ENCODE measurements around the gene GNG13.

The GNG13 gene

DNA sequence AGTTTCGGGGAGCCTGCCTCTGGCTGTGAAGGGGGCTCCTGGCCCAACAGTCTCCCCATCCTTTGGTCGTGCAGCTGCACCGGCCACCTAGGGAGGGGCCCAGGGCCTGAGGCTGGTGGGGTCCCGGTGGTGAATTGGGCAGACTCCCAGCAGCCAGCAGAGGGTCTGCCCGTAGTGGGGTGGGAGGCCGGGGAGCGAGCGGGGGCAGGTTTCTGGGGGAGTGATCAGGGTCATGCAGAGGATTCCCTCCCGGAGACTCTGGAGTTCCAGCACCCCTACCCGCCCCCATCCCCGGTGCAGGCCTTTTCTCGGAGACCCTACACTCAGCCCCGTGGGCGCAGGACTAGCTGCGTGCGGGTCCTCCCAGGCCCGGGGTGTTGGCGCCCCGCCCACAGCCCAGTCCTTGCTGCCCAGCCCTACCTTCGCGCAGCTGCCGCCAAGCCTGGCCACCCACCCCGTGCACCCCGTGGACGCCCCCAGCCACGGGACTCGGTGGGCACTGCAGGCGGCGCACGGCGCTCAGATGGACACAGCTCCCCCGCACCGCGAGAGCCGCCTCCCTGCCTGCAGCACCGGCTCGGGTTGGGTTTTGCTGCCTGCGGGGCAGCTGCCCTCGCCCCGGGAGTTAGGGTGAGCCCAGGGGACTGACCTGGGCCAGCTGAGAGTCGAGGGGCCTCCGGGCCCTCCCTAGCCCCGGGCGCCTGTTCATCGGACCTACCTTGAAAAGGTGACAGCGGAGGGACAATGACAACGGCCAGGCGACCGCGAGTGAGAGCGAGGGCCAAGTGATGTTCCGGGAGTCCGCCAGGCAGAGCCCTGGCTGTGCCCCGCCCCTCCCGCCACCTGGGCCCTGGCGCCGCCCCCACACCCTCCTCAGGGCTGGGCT is at the start of gene GNG13:
GNG13 (minus strand) TSS at position 787 of the 886 bp plus-strand sequence. CDS start 1,657 bp downstream, outside the sequence.
- no peak within 1 kb of the TSS for H3K4me3 Mint-ChIP-seq
- no peaks in the 10 kb centered on the region for H3K9me3 Mint-ChIP-seq
- H3K36me3 Mint-ChIP-seq = no peaks in the 10 kb centered on the region
- H3K27me3 Mint-ChIP-seq = peaks cover 4% of the 10 kb centered on the region
- no peaks in the 10 kb centered on the region for H3K4me1 Mint-ChIP-seq
- H3K27ac Mint-ChIP-seq = no peak within 1 kb of the TSS

- Mint-ChIP-seq H3K27ac (no peak overlapping the region), H3K4me3 (no peak overlapping the region), H3K4me1 (no peaks in the 10 kb centered on the region), H3K9me3 (no peaks in the 10 kb centered on the region), H3K27me3 (no peaks in the 10 kb centered on the region), H3K36me3 (no peaks in the 10 kb centered on the region)
Measured at GRCh38 chr16:848510-849253, 48.1 kb upstream of the GNG13 start.

DNA sequence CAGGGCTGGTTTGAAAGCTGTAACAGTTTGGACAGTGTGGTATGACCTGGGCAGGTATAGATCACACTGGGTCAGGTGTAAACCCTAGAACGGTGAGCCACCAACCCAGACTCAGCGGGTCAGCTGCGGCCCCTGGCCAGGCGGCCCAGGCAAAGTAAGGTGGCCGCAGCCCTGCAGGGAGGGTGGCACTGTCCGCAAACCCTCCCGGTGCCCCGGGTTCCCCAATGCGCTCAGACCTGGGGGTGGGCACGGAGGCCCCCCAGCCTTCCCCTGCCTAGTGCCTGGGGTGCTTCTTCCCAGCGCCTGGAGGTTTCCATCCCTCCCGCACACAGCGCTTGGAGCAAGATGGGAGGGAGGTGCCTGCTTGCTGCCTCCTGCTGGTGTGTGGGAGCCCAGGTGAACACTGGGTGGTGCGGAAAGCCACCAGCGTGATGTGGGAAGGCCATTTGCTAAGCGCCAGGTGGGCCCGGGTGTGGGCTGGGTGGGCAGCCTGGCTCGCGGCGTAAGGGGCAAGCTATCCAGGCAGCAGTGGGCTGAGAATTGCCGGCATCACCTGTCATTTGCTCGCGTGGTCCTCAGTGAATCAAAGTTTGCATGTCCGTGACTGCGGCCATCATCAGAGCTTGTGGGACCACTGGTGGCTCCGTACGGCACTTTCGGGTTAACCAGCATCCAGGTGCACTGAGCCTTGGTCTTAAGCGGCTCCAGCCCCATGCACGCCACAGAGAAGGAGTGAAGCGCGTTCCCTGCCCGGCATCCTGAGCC is 47.3 kb upstream of the GNG13 start:
- Mint-ChIP-seq H3K36me3 (no peaks in the 10 kb centered on the region), H3K27ac (no peak overlapping the region), H3K4me3 (no peak overlapping the region), H3K4me1 (no peaks in the 10 kb centered on the region), H3K27me3 (no peaks in the 10 kb centered on the region), H3K9me3 (no peaks in the 10 kb centered on the region)

GRCh38 chr16:847151-847550 is 46.6 kb upstream of the GNG13 start:
- H3K4me1 Mint-ChIP-seq = no peaks in the 10 kb centered on the region
- H3K9me3 Mint-ChIP-seq = no peaks in the 10 kb centered on the region
- no peaks in the 10 kb centered on the region for H3K36me3 Mint-ChIP-seq
- H3K4me3 Mint-ChIP-seq = no peak overlapping the region
- H3K27me3 Mint-ChIP-seq = no peaks in the 10 kb centered on the region
- no peak overlapping the region for H3K27ac Mint-ChIP-seq

- H3K27me3 Mint-ChIP-seq = no peaks in the 10 kb centered on the region
- H3K4me3 Mint-ChIP-seq = no peak overlapping the region
- no peaks in the 10 kb centered on the region for H3K9me3 Mint-ChIP-seq
- no peaks in the 10 kb centered on the region for H3K36me3 Mint-ChIP-seq
- H3K4me1 Mint-ChIP-seq = no peaks in the 10 kb centered on the region
- H3K27ac Mint-ChIP-seq = no peak overlapping the region
Measured at GRCh38 chr16:845351-845745, 44.8 kb upstream of the GNG13 start.

GRCh38 chr16:844638-845350 is 44.3 kb upstream of the GNG13 start:
- Mint-ChIP-seq H3K4me1 (no peaks in the 10 kb centered on the region), H3K27me3 (no peaks in the 10 kb centered on the region), H3K27ac (no peak overlapping the region), H3K9me3 (no peaks in the 10 kb centered on the region), H3K36me3 (no peaks in the 10 kb centered on the region), H3K4me3 (no peak overlapping the region)

GRCh38 chr16:843771-844170 is 43.2 kb upstream of the GNG13 start:
- Mint-ChIP-seq H3K27me3 (no peaks in the 10 kb centered on the region), H3K9me3 (no peaks in the 10 kb centered on the region), H3K4me3 (no peak overlapping the region), H3K36me3 (no peaks in the 10 kb centered on the region), H3K27ac (no peak overlapping the region), H3K4me1 (no peaks in the 10 kb centered on the region)

GRCh38 chr16:842711-843560 is 42.4 kb upstream of the GNG13 start:
- no peak overlapping the region for H3K4me3 Mint-ChIP-seq
- no peak overlapping the region for H3K27ac Mint-ChIP-seq
- H3K9me3 Mint-ChIP-seq = no peaks in the 10 kb centered on the region
- peaks cover 1% of the 10 kb centered on the region for H3K27me3 Mint-ChIP-seq
- no peaks in the 10 kb centered on the region for H3K4me1 Mint-ChIP-seq
- H3K36me3 Mint-ChIP-seq = no peaks in the 10 kb centered on the region

- Mint-ChIP-seq H3K27ac (no peak overlapping the region), H3K4me3 (no peak overlapping the region), H3K4me1 (no peaks in the 10 kb centered on the region), H3K9me3 (no peaks in the 10 kb centered on the region), H3K36me3 (no peaks in the 10 kb centered on the region), H3K27me3 (peaks cover 1% of the 10 kb centered on the region)
Measured at GRCh38 chr16:842061-842476, 41.5 kb upstream of the GNG13 start.

DNA sequence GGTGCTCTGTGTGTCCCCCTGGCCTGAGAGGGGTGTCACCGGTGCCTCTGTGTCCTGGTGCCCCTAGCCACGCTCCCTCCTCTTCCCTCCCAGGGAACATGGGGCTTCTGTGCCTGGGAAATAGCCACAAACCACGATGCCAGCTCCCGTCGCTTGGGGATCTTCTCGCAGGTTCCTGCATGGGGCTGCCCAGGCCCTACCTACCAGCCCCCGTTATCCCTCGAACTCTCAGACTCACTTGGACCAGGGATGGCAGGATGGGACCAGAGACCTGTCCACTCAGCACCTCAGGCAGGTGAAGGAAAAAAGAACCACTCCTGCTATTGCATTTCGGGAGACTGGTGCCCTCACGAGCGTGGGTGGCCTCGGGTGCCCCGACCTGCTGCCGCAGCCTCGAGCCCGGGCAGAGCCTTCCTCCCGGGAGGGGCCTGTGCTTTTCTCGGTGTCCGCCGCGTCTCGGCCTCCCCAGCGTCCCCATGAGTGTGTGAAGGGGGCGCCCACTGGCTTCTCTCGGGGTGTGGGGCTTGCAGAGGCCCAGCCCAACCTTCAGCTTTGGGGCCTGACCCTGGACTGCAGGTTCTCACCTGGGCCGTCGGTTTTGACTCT is 41.0 kb upstream of the GNG13 start:
- H3K36me3 Mint-ChIP-seq = no peaks in the 10 kb centered on the region
- peaks cover 1% of the 10 kb centered on the region for H3K27me3 Mint-ChIP-seq
- H3K9me3 Mint-ChIP-seq = no peaks in the 10 kb centered on the region
- H3K4me3 Mint-ChIP-seq = no peak overlapping the region
- no peaks in the 10 kb centered on the region for H3K4me1 Mint-ChIP-seq
- no peak overlapping the region for H3K27ac Mint-ChIP-seq

- Mint-ChIP-seq H3K36me3 (no peaks in the 10 kb centered on the region), H3K9me3 (no peaks in the 10 kb centered on the region), H3K27me3 (peaks cover 1% of the 10 kb centered on the region), H3K27ac (no peak overlapping the region), H3K4me1 (no peaks in the 10 kb centered on the region), H3K4me3 (no peak overlapping the region)
Measured at GRCh38 chr16:840561-841454, 40.3 kb upstream of the GNG13 start.

DNA sequence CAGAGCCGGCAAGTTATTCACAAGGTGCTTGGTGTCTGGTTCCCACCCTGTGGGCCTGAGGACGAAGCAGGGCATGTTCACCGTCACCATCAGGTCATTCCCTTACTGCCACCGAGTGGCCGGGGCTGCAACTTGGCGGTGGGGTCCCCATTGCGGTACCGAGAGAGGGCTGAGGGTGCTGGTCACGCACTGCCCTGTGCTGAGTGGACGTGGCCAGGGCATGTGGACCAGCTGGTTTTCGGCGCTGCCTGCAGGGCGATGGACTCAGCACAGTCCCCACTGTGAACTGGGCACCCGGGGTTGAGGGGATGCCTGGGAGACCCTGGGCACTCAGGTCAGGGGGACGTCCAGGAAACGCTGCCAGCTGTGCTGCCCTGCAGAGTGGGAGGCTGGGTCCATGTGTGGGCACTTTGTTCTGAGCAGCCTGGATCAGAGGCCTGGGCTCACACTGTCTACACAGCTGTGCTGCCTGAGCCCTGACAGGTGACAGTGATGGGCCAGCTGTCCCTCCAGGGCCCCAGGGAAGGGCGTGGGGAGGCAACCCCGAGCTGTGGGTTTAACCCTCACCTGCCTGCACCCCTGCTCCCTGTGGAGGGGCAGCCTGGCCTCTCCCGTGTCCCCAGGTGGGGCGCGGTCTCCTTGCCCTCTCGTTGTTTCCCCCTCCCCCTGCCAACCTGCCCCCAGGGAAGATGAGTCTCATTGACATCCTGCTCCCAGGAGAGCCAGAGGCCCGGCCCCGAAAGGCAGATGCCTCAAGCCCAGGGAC is 39.3 kb upstream of the GNG13 start:
- H3K9me3 Mint-ChIP-seq = no peaks in the 10 kb centered on the region
- H3K4me1 Mint-ChIP-seq = no peaks in the 10 kb centered on the region
- no peak overlapping the region for H3K4me3 Mint-ChIP-seq
- H3K36me3 Mint-ChIP-seq = no peaks in the 10 kb centered on the region
- H3K27ac Mint-ChIP-seq = no peak overlapping the region
- peaks cover 1% of the 10 kb centered on the region for H3K27me3 Mint-ChIP-seq

DNA sequence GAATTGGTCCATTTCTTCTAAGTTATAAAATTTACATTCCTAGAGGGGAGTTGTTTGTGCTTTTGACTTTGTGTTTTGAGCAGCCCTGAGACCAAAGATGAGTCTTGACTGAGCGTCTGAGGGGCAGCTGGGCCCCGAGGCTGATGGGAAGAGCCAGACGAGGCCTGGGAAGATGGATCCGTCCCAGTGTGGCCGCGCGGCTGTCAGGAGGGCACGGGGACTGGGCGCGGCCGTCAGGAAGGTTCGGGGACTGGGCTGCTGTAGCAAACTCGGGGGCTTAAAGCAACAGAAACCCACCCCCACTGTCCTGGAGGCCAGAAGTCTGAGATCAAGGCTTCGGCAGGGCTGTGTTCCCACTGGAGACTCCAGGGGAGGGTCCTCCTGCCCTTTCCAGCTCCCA is 38.2 kb upstream of the GNG13 start:
- no peaks in the 10 kb centered on the region for H3K36me3 Mint-ChIP-seq
- no peak overlapping the region for H3K4me3 Mint-ChIP-seq
- H3K4me1 Mint-ChIP-seq = no peaks in the 10 kb centered on the region
- peaks cover 1% of the 10 kb centered on the region for H3K27me3 Mint-ChIP-seq
- H3K9me3 Mint-ChIP-seq = no peaks in the 10 kb centered on the region
- H3K27ac Mint-ChIP-seq = no peak overlapping the region
